ENCODE measurements around the gene NDST4.

NDST4 gene

GRCh38 chr4:115149106-115149505 is 35.7 kb upstream of the NDST4 start:
- CTCF ChIA-PET: interaction anchor here (0.7 kb wide), 1 partner anchor 396 kb away, joined by 3 read pairs; no protein-coding TSS in a partner anchor
- H3K27ac ChIP-seq: no peak overlapping the region
- no peak for TF ChIP-seq CTCF (conservative IDR thresholded peaks at IDR 0.05; ENCODE audit: low read depth)
- POLR2A ChIA-PET (ENCODE audit: low non-redundant PET): no interaction called here
- no peak for DNase-seq (ENCODE audit: low spot score)

- DNase-seq (ENCODE audit: low spot score): no peak
- no peak overlapping the region for H3K27ac ChIP-seq
- TF ChIP-seq CTCF (conservative IDR thresholded peaks at IDR 0.05; ENCODE audit: low read depth): no peak
- CTCF ChIA-PET: interaction anchor here (0.6 kb wide), 1 partner anchor 35 kb away, joined by 3 read pairs; no protein-coding TSS in a partner anchor
- POLR2A ChIA-PET (ENCODE audit: low non-redundant PET): no interaction called here
Observed at GRCh38 chr4:115145393-115146160, 32.2 kb upstream of the NDST4 start.

- no peak overlapping the region for H3K27ac ChIP-seq
- POLR2A ChIA-PET (ENCODE audit: low non-redundant PET): no interaction called here
- no peak for TF ChIP-seq CTCF (conservative IDR thresholded peaks at IDR 0.05; ENCODE audit: low read depth)
- CTCF ChIA-PET: no interaction called here
- no peak for DNase-seq (ENCODE audit: low spot score)
Observed at GRCh38 chr4:115128037-115128436, 14.6 kb upstream of the NDST4 start.

- POLR2A ChIA-PET (ENCODE audit: low non-redundant PET): no interaction called here
Observed at GRCh38 chr4:115126491-115126890, 13.1 kb upstream of the NDST4 start.

GRCh38 chr4:115121351-115122043 is 8.1 kb upstream of the NDST4 start:
- POLR2A ChIA-PET (ENCODE audit: low non-redundant PET): no interaction called here
- H3K27ac ChIP-seq: no peak overlapping the region
- DNase-seq (ENCODE audit: low spot score): no peak
- TF ChIP-seq CTCF (conservative IDR thresholded peaks at IDR 0.05; ENCODE audit: low read depth): no peak
- CTCF ChIA-PET: no interaction called here

More at GRCh38 chr4:115126491-115126890, 13.1 kb upstream of the NDST4 start:
- H3K27ac ChIP-seq: no peak overlapping the region
- CTCF ChIA-PET: no interaction called here
- DNase-seq (ENCODE audit: low spot score): no peak
- TF ChIP-seq CTCF (conservative IDR thresholded peaks at IDR 0.05; ENCODE audit: low read depth): no peak

- POLR2A ChIA-PET (ENCODE audit: low non-redundant PET): no interaction called here
- TF ChIP-seq CTCF (conservative IDR thresholded peaks at IDR 0.05; ENCODE audit: low read depth): no peak
- CTCF ChIA-PET: interaction anchor here (0.8 kb wide), 1 partner anchor 14 kb away, joined by 3 read pairs; no protein-coding TSS in a partner anchor
- no peak for DNase-seq (ENCODE audit: low spot score)
- H3K27ac ChIP-seq: no peak overlapping the region
Observed at GRCh38 chr4:115119804-115120352, 6.5 kb upstream of the NDST4 start.
